BE2C (cell line): ENCODE measurements around the gene ATIC.
"Not testable (repeated sequence)": the region's sequence is repeated elsewhere in the genome, so short reads cannot be mapped to it uniquely, and the experiment has no call there.

ENCODE experiments used
- DNase-seq: peaks from one replicate; pipeline ENCODE4 v3.0.0-alpha.2; 2020
- H3K27me3 ChIP-seq: fragments of 250-450 bp; sonication (Bioruptor Pico); 2 replicates; pipeline ENCODE4 v1.5.1; 2020; ENCODE audit warnings: mild to moderate bottlenecking
- H3K36me3 ChIP-seq: fragments of 250-450 bp; sonication (Bioruptor Pico); 2 replicates; pipeline ENCODE4 v1.5.1; 2020; ENCODE audit warnings: mild to moderate bottlenecking
- H3K4me1 ChIP-seq: fragments of 250-450 bp; sonication (Bioruptor Pico); 2 replicates; pipeline ENCODE4 v1.5.1; 2020
- H3K4me3 ChIP-seq: 2 replicates; pipeline ENCODE4 v1.5.1; 2011; ENCODE audit warnings: low read depth, low read length
- H3K9me3 ChIP-seq: fragments of 250-450 bp; sonication (Bioruptor Pico); 2 replicates; pipeline ENCODE4 v1.5.1; 2020
- CTCF ChIP-seq: IDR thresholded peaks from 2 replicates; pipeline ENCODE4 v1.5.1; 2012; ENCODE audit warnings: mild to moderate bottlenecking, low read depth, low read length

The ATIC gene

GRCh38 chr2:215299337-215299859 is 12.5 kb upstream of the ATIC start:
- Histone ChIP-seq H3K4me3 (no peak overlapping the region), H3K4me1 (no peaks in the 10 kb centered on the region), H3K27me3 (no peaks in the 10 kb centered on the region), H3K9me3 (peaks cover 3% of the 10 kb centered on the region; the same call in 1 of the 2 replicates), H3K36me3 (no peaks in the 10 kb centered on the region)
- no peak for DNase-seq
- TF ChIP-seq CTCF = no peak

- H3K4me3 ChIP-seq = no peak overlapping the region
- no peaks in the 10 kb centered on the region for H3K27me3 ChIP-seq
- no peaks in the 10 kb centered on the region for H3K36me3 ChIP-seq
- no peaks in the 10 kb centered on the region for H3K4me1 ChIP-seq
- peaks cover 3% of the 10 kb centered on the region; the same call in 1 of the 2 replicates for H3K9me3 ChIP-seq
- DNase-seq = no peak
- no peak for TF ChIP-seq CTCF
Observed at GRCh38 chr2:215301994-215302393, 9.9 kb upstream of the ATIC start.

- H3K36me3 ChIP-seq = peaks cover 19% of the 10 kb centered on the region
- not testable (repeated sequence) for H3K9me3 ChIP-seq, H3K4me1 ChIP-seq, H3K27me3 ChIP-seq, DNase-seq
- H3K4me3 ChIP-seq = peak overlapping the region; percentile 82
Observed at GRCh38 chr2:215311259-215311624, 617 bp upstream of the ATIC start.

DNA sequence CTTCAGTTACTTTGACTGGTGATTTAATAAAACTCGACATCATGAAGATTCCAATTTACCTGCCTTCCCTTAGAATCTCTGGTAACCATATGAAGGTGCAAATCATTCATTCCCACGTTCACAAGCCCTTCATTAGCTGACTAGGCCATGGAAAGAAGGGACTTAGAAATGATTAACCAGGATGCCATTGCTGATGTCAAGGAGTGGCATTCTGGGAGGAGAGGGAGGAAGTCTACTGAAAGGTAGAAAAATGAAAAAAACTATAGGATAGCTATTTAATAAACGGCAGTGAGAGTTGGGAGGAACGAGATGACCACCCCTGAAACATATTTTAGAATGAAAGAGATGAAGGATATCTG is 1.4 kb downstream of the ATIC start:
- no peak for TF ChIP-seq CTCF
- H3K36me3 ChIP-seq = peaks cover 36% of the 10 kb centered on the region
- H3K9me3 ChIP-seq = no peaks in the 10 kb centered on the region
- no peaks in the 10 kb centered on the region for H3K27me3 ChIP-seq
- peak overlapping the region; percentile 82 for H3K4me3 ChIP-seq
- no peak for DNase-seq
- H3K4me1 ChIP-seq = no peaks in the 10 kb centered on the region

DNA sequence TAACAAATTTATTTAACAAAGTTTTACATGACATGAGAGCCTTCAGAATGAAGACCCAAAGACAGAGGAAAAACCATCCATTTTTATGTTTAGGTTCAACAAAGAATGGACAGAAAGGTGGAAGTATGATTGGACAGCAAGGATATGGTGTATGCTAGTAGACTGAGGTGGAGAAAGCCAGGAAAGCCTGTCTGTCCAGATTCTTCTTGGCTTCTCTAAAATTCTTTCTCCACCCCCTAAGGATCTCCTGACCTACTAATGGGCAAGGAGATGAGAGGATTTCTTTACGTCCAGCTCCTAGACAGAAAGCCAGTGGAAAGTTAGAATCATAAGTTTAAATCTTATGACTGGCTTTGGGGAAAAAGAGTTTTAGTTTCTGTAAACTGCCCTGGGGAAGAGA is 3.0 kb downstream of the ATIC start:
- no peaks in the 10 kb centered on the region; the same call in 1 of the 2 replicates for H3K27me3 ChIP-seq
- no peak overlapping the region for H3K4me3 ChIP-seq
- TF ChIP-seq CTCF = no peak
- peaks cover 52% of the 10 kb centered on the region for H3K36me3 ChIP-seq
- DNase-seq = no peak
- H3K9me3 ChIP-seq = no peaks in the 10 kb centered on the region
- no peaks in the 10 kb centered on the region for H3K4me1 ChIP-seq

DNA sequence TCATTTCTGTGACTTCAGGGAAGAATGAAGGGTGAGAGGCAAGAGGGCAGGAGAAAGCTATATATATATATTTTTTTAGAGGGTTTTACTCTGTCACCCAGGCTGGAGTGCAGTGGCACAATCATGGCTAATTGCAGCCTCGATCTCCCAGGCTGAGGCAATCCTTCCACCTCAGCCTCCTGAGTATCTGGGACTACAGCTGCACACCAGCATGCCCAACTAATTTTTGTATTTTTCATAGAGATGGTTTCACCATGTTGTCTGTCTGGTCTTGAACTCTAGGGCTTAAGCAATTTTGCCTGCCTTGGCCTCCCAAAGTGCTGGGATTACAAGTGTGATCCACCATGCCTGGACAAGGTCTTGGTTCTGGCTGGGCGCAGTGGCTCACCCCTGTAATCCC is 3.4 kb downstream of the ATIC start:
- H3K36me3 ChIP-seq = peaks cover 56% of the 10 kb centered on the region
- no peaks in the 10 kb centered on the region; the same call in 1 of the 2 replicates for H3K27me3 ChIP-seq
- H3K4me3 ChIP-seq = no peak overlapping the region
- DNase-seq = no peak
- no peak for TF ChIP-seq CTCF
- H3K9me3 ChIP-seq = no peaks in the 10 kb centered on the region
- H3K4me1 ChIP-seq = no peaks in the 10 kb centered on the region

- no peak for DNase-seq
- H3K4me1 ChIP-seq = no peaks in the 10 kb centered on the region
- no peak for TF ChIP-seq CTCF
- no peak overlapping the region for H3K4me3 ChIP-seq
- H3K27me3 ChIP-seq = no peaks in the 10 kb centered on the region; the same call in 1 of the 2 replicates
- H3K36me3 ChIP-seq = peaks cover 67% of the 10 kb centered on the region
- no peaks in the 10 kb centered on the region for H3K9me3 ChIP-seq
Observed at GRCh38 chr2:215316336-215316735, 4.5 kb downstream of the ATIC start.
